ENCODE measurements around the gene EFHC1.

Gene EFHC1

DNA sequence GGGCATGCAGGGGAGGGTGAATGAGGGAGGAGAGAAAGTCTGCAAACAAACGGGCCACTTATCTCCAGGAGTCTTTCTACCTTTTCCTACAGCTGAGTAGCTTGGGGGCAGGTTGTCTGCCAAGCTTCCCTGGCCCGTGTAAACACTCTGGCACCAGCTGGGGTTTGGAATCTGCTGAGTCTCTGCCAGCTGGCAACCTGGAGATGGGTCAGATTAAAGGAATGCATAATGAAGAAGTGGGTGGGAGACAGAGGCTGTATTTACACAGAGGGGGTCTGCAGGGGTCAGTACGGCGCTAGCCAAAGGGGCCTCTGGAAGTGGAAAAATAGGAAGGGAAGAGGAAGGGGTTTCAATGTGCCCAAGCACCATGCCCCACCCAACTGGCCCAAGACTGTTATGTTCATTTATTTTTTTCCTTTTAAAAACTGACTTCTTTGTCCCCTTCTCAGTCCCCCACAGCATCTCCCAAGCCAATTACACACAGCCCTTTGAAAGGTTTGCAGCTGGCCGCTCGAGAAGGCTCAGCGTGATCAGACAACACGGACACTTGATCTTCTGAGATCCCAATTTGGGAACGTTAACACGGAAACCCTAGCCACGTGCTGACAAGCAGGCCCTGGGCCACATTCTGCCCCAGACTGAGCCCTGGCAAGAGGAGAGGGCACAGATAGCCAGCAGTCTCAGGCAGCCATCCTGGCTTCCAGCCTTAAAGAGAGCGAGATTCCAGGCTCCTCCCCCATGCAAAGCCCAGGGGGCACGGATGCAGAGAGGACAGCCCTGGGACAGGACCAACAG is 131.5 kb downstream of the EFHC1 start:
- Histone ChIP-seq H3K27ac (ENCODE audit: low read depth, low read length) (peak overlapping the region; percentile 75), H3K36me3 (ENCODE audit: control insufficient read depth, insufficient read depth, low read length) (no peaks in the 10 kb centered on the region), H3K4me3 (ENCODE audit: low read length) (peak overlapping the region; percentile 50), H3K9ac (ENCODE audit: low read length) (no peak overlapping the region), H3K27me3 (ENCODE audit: control insufficient read depth, insufficient read depth, low read length) (no peaks in the 10 kb centered on the region), H3K4me1 (ENCODE audit: control insufficient read depth, insufficient read depth, low read length) (peaks cover 27% of the 10 kb centered on the region)

- H3K27ac ChIP-seq (ENCODE audit: low read depth, low read length) = peak overlapping the region; percentile 75
- peak overlapping the region; percentile 50 for H3K4me3 ChIP-seq (ENCODE audit: low read length)
- H3K36me3 ChIP-seq (ENCODE audit: control insufficient read depth, insufficient read depth, low read length) = no peaks in the 10 kb centered on the region
- peaks cover 30% of the 10 kb centered on the region for H3K4me1 ChIP-seq (ENCODE audit: control insufficient read depth, insufficient read depth, low read length)
- no peaks in the 10 kb centered on the region for H3K27me3 ChIP-seq (ENCODE audit: control insufficient read depth, insufficient read depth, low read length)
- H3K9ac ChIP-seq (ENCODE audit: low read length) = no peak overlapping the region
Measured at GRCh38 chr6:52552278-52552643, 132.1 kb downstream of the EFHC1 start.

- no peaks in the 10 kb centered on the region for H3K27me3 ChIP-seq (ENCODE audit: control insufficient read depth, insufficient read depth, low read length)
- no peak overlapping the region for H3K27ac ChIP-seq (ENCODE audit: low read depth, low read length)
- no peaks in the 10 kb centered on the region for H3K36me3 ChIP-seq (ENCODE audit: control insufficient read depth, insufficient read depth, low read length)
- H3K4me3 ChIP-seq (ENCODE audit: low read length) = no peak overlapping the region
- H3K4me1 ChIP-seq (ENCODE audit: control insufficient read depth, insufficient read depth, low read length) = peaks cover 37% of the 10 kb centered on the region
- no peak overlapping the region for H3K9ac ChIP-seq (ENCODE audit: low read length)
Measured at GRCh38 chr6:52553158-52553557, 133.0 kb downstream of the EFHC1 start.

GRCh38 chr6:52553719-52554118 is 133.6 kb downstream of the EFHC1 start:
- H3K4me3 ChIP-seq (ENCODE audit: low read length) = no peak overlapping the region
- peaks cover 37% of the 10 kb centered on the region for H3K4me1 ChIP-seq (ENCODE audit: control insufficient read depth, insufficient read depth, low read length)
- no peak overlapping the region for H3K27ac ChIP-seq (ENCODE audit: low read depth, low read length)
- no peak overlapping the region for H3K9ac ChIP-seq (ENCODE audit: low read length)
- H3K36me3 ChIP-seq (ENCODE audit: control insufficient read depth, insufficient read depth, low read length) = no peaks in the 10 kb centered on the region
- H3K27me3 ChIP-seq (ENCODE audit: control insufficient read depth, insufficient read depth, low read length) = no peaks in the 10 kb centered on the region

DNA sequence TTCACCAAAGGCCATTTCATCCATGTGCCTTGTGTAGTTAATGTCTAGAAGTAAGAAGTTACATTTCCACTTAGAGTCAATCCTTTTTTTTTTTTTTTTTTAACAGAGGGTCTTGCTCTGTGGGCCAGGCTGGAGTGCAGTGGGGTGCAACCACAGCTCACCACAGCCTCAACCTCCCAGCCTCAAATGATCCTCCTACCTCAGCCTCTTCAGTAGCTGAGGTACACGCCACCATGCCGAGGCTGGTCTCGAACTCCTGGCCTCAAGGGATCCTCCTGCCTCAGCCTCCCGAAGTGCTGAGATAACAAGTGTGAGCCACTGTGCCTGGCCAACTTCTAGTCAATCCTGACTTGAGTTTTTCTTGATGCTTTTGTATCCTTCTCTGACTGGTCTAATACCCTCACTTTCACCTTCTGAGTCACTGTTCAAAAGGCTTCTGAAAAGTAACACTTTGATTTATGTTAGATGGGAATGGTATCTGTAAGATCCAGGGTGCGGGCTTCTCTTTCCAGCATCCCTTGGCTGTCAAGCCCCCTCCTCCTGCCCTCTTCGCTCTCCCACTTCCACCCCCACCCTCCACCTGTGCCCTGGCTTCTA is 134.6 kb downstream of the EFHC1 start:
- no peaks in the 10 kb centered on the region for H3K27me3 ChIP-seq (ENCODE audit: control insufficient read depth, insufficient read depth, low read length)
- no peak overlapping the region for H3K9ac ChIP-seq (ENCODE audit: low read length)
- H3K4me1 ChIP-seq (ENCODE audit: control insufficient read depth, insufficient read depth, low read length) = peaks cover 37% of the 10 kb centered on the region
- H3K4me3 ChIP-seq (ENCODE audit: low read length) = no peak overlapping the region
- no peak overlapping the region for H3K27ac ChIP-seq (ENCODE audit: low read depth, low read length)
- no peaks in the 10 kb centered on the region for H3K36me3 ChIP-seq (ENCODE audit: control insufficient read depth, insufficient read depth, low read length)

DNA sequence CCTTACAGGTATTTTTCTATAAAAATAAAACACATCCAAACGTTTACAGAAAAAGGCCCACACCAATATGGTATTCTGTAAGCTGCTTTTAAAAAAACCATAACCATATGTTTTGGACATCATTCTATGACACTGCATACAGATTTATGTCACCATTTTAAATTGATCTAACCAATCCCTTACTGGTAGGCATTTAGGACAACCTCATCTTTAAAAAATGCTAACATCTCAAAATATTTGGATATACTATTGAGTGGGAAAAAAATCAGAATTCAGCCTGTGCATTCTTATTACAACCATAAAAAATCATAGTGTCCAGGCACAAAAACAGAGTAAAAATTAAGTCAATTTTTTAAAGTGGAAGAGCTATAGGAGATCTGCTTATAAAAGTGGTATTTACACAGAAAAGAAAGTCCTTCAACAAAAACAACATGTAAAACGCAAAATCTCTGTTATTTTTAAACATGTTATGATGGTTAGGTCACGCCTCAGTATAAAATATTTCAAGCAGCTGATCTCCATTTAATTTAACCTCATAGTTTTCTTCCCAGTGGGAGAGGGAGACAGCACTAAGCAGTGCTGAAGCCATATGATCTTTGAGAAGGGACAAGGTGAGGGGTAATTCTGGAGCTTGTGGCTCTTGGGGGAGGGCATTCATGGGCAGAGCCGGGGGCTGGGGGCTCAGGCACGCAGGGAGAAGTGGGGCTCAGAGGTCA is 135.5 kb downstream of the EFHC1 start:
- H3K4me1 ChIP-seq (ENCODE audit: control insufficient read depth, insufficient read depth, low read length) = peaks cover 39% of the 10 kb centered on the region
- H3K27me3 ChIP-seq (ENCODE audit: control insufficient read depth, insufficient read depth, low read length) = no peaks in the 10 kb centered on the region
- H3K36me3 ChIP-seq (ENCODE audit: control insufficient read depth, insufficient read depth, low read length) = no peaks in the 10 kb centered on the region
- no peak overlapping the region for H3K27ac ChIP-seq (ENCODE audit: low read depth, low read length)
- no peak overlapping the region for H3K9ac ChIP-seq (ENCODE audit: low read length)
- H3K4me3 ChIP-seq (ENCODE audit: low read length) = no peak overlapping the region

- Histone ChIP-seq H3K27me3 (ENCODE audit: control insufficient read depth, insufficient read depth, low read length) (no peaks in the 10 kb centered on the region), H3K4me3 (ENCODE audit: low read length) (peak overlapping the region; percentile 30), H3K4me1 (ENCODE audit: control insufficient read depth, insufficient read depth, low read length) (peaks cover 22% of the 10 kb centered on the region), H3K27ac (ENCODE audit: low read depth, low read length) (peak overlapping the region; percentile 66), H3K9ac (ENCODE audit: low read length) (no peak overlapping the region), H3K36me3 (ENCODE audit: control insufficient read depth, insufficient read depth, low read length) (no peaks in the 10 kb centered on the region)
Measured at GRCh38 chr6:52557389-52558265, 137.5 kb downstream of the EFHC1 start.

- no peak overlapping the region for H3K9ac ChIP-seq (ENCODE audit: low read length)
- H3K4me1 ChIP-seq (ENCODE audit: control insufficient read depth, insufficient read depth, low read length) = peaks cover 22% of the 10 kb centered on the region
- H3K27me3 ChIP-seq (ENCODE audit: control insufficient read depth, insufficient read depth, low read length) = no peaks in the 10 kb centered on the region
- H3K27ac ChIP-seq (ENCODE audit: low read depth, low read length) = peak overlapping the region; percentile 66
- H3K4me3 ChIP-seq (ENCODE audit: low read length) = no peak overlapping the region
- H3K36me3 ChIP-seq (ENCODE audit: control insufficient read depth, insufficient read depth, low read length) = no peaks in the 10 kb centered on the region
Measured at GRCh38 chr6:52558266-52559000, 138.3 kb downstream of the EFHC1 start.

DNA sequence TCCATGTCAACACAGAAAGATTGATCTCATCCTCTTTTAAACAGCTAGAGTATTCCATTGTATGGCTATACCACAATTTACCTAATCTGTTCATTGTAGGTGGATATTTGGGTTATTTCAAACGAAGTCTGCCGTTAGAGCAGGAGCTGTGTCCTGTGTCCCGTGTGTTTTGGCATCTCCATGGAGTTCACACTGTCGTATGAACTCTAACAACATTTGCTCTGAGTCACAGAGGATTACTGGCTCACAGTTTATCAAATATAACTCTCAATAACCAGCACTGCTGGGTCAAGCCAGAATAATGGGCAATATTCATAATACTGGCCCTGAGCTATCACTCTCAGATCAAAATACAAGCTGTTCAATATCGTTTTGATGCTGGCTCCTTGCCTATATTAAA is 140.3 kb downstream of the EFHC1 start:
- peaks cover 21% of the 10 kb centered on the region for H3K4me1 ChIP-seq (ENCODE audit: control insufficient read depth, insufficient read depth, low read length)
- H3K4me3 ChIP-seq (ENCODE audit: low read length) = no peak overlapping the region
- no peak overlapping the region for H3K27ac ChIP-seq (ENCODE audit: low read depth, low read length)
- no peaks in the 10 kb centered on the region for H3K27me3 ChIP-seq (ENCODE audit: control insufficient read depth, insufficient read depth, low read length)
- H3K9ac ChIP-seq (ENCODE audit: low read length) = no peak overlapping the region
- no peaks in the 10 kb centered on the region for H3K36me3 ChIP-seq (ENCODE audit: control insufficient read depth, insufficient read depth, low read length)

GRCh38 chr6:52562911-52563310 is 142.8 kb downstream of the EFHC1 start:
- H3K4me1 ChIP-seq (ENCODE audit: control insufficient read depth, insufficient read depth, low read length) = peaks cover 13% of the 10 kb centered on the region
- no peak overlapping the region for H3K4me3 ChIP-seq (ENCODE audit: low read length)
- no peaks in the 10 kb centered on the region for H3K27me3 ChIP-seq (ENCODE audit: control insufficient read depth, insufficient read depth, low read length)
- H3K9ac ChIP-seq (ENCODE audit: low read length) = no peak overlapping the region
- no peak overlapping the region for H3K27ac ChIP-seq (ENCODE audit: low read depth, low read length)
- no peaks in the 10 kb centered on the region for H3K36me3 ChIP-seq (ENCODE audit: control insufficient read depth, insufficient read depth, low read length)

GRCh38 chr6:52564856-52565255 is 144.7 kb downstream of the EFHC1 start:
- H3K27ac ChIP-seq (ENCODE audit: low read depth, low read length) = no peak overlapping the region
- peaks cover 11% of the 10 kb centered on the region for H3K4me1 ChIP-seq (ENCODE audit: control insufficient read depth, insufficient read depth, low read length)
- H3K27me3 ChIP-seq (ENCODE audit: control insufficient read depth, insufficient read depth, low read length) = no peaks in the 10 kb centered on the region
- no peak overlapping the region for H3K9ac ChIP-seq (ENCODE audit: low read length)
- H3K36me3 ChIP-seq (ENCODE audit: control insufficient read depth, insufficient read depth, low read length) = no peaks in the 10 kb centered on the region
- H3K4me3 ChIP-seq (ENCODE audit: low read length) = no peak overlapping the region
